ENCODE measurements around the gene SLC5A2.
"Not testable (repeated sequence)": the region's sequence is repeated elsewhere in the genome, so short reads cannot be mapped to it uniquely, and the experiment has no call there.

DNA sequence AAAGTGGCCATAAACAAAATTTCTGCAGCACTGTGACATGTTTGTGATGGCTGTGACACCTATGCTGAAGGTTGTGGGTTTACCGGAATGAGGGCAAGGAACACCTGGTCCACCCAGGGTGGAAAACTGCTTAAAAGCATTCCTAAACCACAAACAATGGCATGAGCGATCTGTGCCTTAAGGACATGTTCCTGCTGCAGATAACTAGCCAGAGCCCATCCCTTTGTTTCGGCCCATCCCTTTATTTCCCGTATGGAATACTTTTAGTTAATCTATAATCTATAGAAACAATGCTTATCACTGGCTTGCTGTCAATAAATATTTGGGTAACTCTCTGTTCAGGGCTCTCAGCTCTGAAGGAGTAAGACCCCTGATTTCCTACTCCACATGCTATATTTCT, 56.8 kb downstream of the SLC5A2 start:
- TF ChIP-seq, protein P1, sequence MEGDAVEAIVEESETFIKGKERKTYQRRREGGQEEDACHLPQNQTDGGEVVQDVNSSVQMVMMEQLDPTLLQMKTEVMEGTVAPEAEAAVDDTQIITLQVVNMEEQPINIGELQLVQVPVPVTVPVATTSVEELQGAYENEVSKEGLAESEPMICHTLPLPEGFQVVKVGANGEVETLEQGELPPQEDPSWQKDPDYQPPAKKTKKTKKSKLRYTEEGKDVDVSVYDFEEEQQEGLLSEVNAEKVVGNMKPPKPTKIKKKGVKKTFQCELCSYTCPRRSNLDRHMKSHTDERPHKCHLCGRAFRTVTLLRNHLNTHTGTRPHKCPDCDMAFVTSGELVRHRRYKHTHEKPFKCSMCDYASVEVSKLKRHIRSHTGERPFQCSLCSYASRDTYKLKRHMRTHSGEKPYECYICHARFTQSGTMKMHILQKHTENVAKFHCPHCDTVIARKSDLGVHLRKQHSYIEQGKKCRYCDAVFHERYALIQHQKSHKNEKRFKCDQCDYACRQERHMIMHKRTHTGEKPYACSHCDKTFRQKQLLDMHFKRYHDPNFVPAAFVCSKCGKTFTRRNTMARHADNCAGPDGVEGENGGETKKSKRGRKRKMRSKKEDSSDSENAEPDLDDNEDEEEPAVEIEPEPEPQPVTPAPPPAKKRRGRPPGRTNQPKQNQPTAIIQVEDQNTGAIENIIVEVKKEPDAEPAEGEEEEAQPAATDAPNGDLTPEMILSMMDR (IDR thresholded peaks at IDR 0.05; ENCODE audit: poor library complexity): not testable (repeated sequence)
- not testable (repeated sequence) for TF ChIP-seq EZH2phosphoT487 (IDR thresholded peaks at IDR 0.05; ENCODE audit: low read depth, severe bottlenecking, unreplicated experiment)
